Spleen (tissue), 11 donors: ENCODE measurements around the gene UPK1A. TPM values are rescaled to one million over a fixed set of nuclear protein-coding genes. Genes with fewer than 3 reads are reported as not detected.

Experiments
- DNase-seq: peaks from one replicate; pipeline ENCODE4 v3.0.0-alpha.2; 2020
- H3K27ac ChIP-seq, 8 donors: fragments of 200-600 bp; sonication (generic) in 7 of 8; 1 replicate in 4 of 8; 2 replicates in 4 of 8; pipeline versions ENCODE4 v1.5.0 to v1.8.0; 2016 to 2021; ENCODE audit warnings: inconsistent platforms in 4 of 8, mild to moderate bottlenecking in 4 of 8, moderate library complexity in 1 of 8
- H3K27me3 ChIP-seq, 7 donors: fragments of 200-600 bp; sonication (generic) in 6 of 7; replicated peaks in 1 of 7; 1 replicate in 4 of 7; 2 replicates in 3 of 7; pipeline versions ENCODE4 v1.5.0 to v1.8.0; 2016 to 2021; ENCODE audit warnings: inconsistent platforms in 3 of 7, mild to moderate bottlenecking in 1 of 7
- H3K36me3 ChIP-seq, 6 donors: fragments of 200-600 bp; sonication (generic) in 5 of 6; 1 replicate in 4 of 6; 2 replicates in 2 of 6; pipeline versions ENCODE4 v1.5.0 to v1.8.0; 2016 to 2021; ENCODE audit warnings: inconsistent platforms in 2 of 6
- H3K4me1 ChIP-seq, 6 donors: fragments of 200-600 bp; sonication (generic) in 5 of 6; 1 replicate in 3 of 6; 2 replicates in 3 of 6; pipeline versions ENCODE4 v1.5.0 to v1.8.0; 2016 to 2021; ENCODE audit warnings: inconsistent platforms in 3 of 6
- H3K4me3 ChIP-seq, 8 donors: fragments of 200-600 bp; sonication (generic) in 7 of 8; 1 replicate in 4 of 8; 2 replicates in 4 of 8; pipeline versions ENCODE4 v1.5.0 to v1.8.0; 2016 to 2021; ENCODE audit warnings: inconsistent platforms in 4 of 8, mild to moderate bottlenecking in 4 of 8, moderate library complexity in 2 of 8
- H3K9me3 ChIP-seq, 8 donors: fragments of 200-600 bp; sonication (generic) in 7 of 8; 1 replicate in 4 of 8; 2 replicates in 4 of 8; pipeline versions ENCODE4 v1.5.0 to v1.8.0; 2016 to 2021; ENCODE audit warnings: inconsistent platforms in 4 of 8
- CTCF ChIP-seq, 11 experiments: fragments of 200-600 bp in 7 of 11; fragments of 450-650 bp in 4 of 11; sonication (generic) in 4 of 11; IDR thresholded peaks in 8 of 11; conservative IDR thresholded peaks in 3 of 11; 1 replicate in 7 of 11; 2 replicates in 4 of 11; pipeline versions ENCODE4 v1.4.0 to v1.8.0; 2016 to 2021; ENCODE audit warnings: antibody characterized with exemption in 11 of 11, inconsistent platforms in 4 of 11, mild to moderate bottlenecking in 1 of 11
- POLR2A ChIP-seq, 3 donors: fragments of 450-650 bp; IDR thresholded peaks; one replicate each; pipeline ENCODE4 v1.5.1; 2017; ENCODE audit warnings: antibody characterized with exemption in 3 of 3, mild to moderate bottlenecking in 1 of 3
- POLR2AphosphoS5 ChIP-seq, 3 donors: sonication (generic); formaldehyde crosslinking; IDR thresholded peaks; one replicate each; pipeline ENCODE4 v1.5.1; 2017; ENCODE audit warnings: antibody characterized with exemption in 3 of 3
- WGBS, 5 donors: extraction: QIAGEN DNeasy Blood & Tissue Kit in 3 of 5; methylation state at CpG; one replicate each; pipeline versions ENCODE4 v1.1.5 to v1.1.7; 2013 to 2018; 5-methylcytosine and 5-hydroxymethylcytosine counted together
- intact Hi-C: fragments of 100-400 bp; cut with DNase I; formaldehyde crosslinking; loops from one replicate; pipeline ENCODE4 v1.15.0; 2023; ENCODE audit warnings: low total_unique reads
- polyA plus RNA-seq, 3 donors: library from polyadenylated mRNA; stranded (reverse); fragments of 200-250 nt; gene quantifications; one replicate each; pipeline ENCODE4 v1.2.1, GENCODE V29; 2013
- total RNA-seq, 7 donors: library from RNA; depleted of rRNA in 3 of 7; stranded (reverse); fragments of >200 nt in 3 of 7; fragmentation: NEBNext Ultra II Directional in 4 of 7; extraction: Animal tissue kit (Norgen Biotek cat#: 25700) in 4 of 7; gene quantifications; one replicate each; pipeline versions ENCODE4 v1.1.0 to v1.2.1, GENCODE V29; 2016 to 2021
- donor health status: healthy with polysubstance abuse.
- donor health status: DM: no; HTN: no; CAD: no; lungs with moderate emphysema.
- donor health status: DM: no; HTN: no; CAD: no.
- donor health status: Bipolar disorder and iron deficiency.
- donor health status: healthy.
- donor health status: DM: no; HTN: no; CAD: no.
- donor health status: DM: yes; HTN: yes; CAD: no.

The UPK1A gene
- total and polyA plus RNA-seq, 10 donors = 0.11 TPM; not detected in 9

- Histone ChIP-seq H3K4me3 (peak overlapping the region; percentile 64 to 84 (median 68)), H3K4me1 (peaks cover 4 to 64% (median 44%) of the 10 kb centered on the region in 6 donors), H3K27ac (peak overlapping the region; percentile 61 to 95 (median 92)), H3K9me3 (no peaks in the 10 kb centered on the region), H3K27me3 (peaks cover 0 to 10% (median 0%) of the 10 kb centered on the region in 7 donors), H3K36me3 (peaks cover 0 to under 1% (median 0%) of the 10 kb centered on the region in 6 donors)
- TF ChIP-seq POLR2A (IDR thresholded peaks at IDR 0.05) (peak; percentile 12 to 67 (median 51)), POLR2AphosphoS5 (IDR thresholded peaks at IDR 0.05) (peak; percentile 89 to 92 (median 90)), CTCF (IDR thresholded peaks at IDR 0.05 in 8 of 11, conservative IDR thresholded peaks at IDR 0.05 in 3 of 11) (no peak)
- 0 to 1% (median 0%) methylated on average over 19 to 69 of the region's 69 CpGs for WGBS, 5 donors
- peak; percentile 96 for DNase-seq
- intact Hi-C loops = no loop called here
These were observed 22.8 kb upstream of the UPK1A start for GRCh38 chr19:35643255-35644205.

GRCh38 chr19:35644206-35644986 is 21.9 kb upstream of the UPK1A start:
- Histone ChIP-seq H3K27ac (peak overlapping the region; percentile 61 to 95 (median 92)), H3K27me3 (peaks cover 0 to 10% (median 0%) of the 10 kb centered on the region in 7 donors), H3K36me3 (no peaks in the 10 kb centered on the region), H3K9me3 (no peaks in the 10 kb centered on the region), H3K4me1 (peaks cover 9 to 72% (median 53%) of the 10 kb centered on the region in 6 donors), H3K4me3 (peak overlapping the region; percentile 64 to 84 (median 68))
- TF ChIP-seq CTCF (IDR thresholded peaks at IDR 0.05 in 8 of 11, conservative IDR thresholded peaks at IDR 0.05 in 3 of 11) (peak in 1 of 11 experiments; percentile 16), POLR2AphosphoS5 (IDR thresholded peaks at IDR 0.05) (peak; percentile 83 to 89 (median 86)), POLR2A (IDR thresholded peaks at IDR 0.05) (no peak)
- intact Hi-C loops = no loop called here
- DNase-seq = peak; percentile 99
- WGBS, 5 donors = 1 to 2% (median 1%) methylated on average over 47 to 60 of the region's 60 CpGs

- 16 to 19% (median 19%) methylated on average over 19 to 20 of the region's 20 CpGs for WGBS, 5 donors
- no peaks in the 10 kb centered on the region for H3K9me3 ChIP-seq
- intact Hi-C loops = no loop called here
- TF ChIP-seq POLR2A (IDR thresholded peaks at IDR 0.05) = no peak
- TF ChIP-seq CTCF (IDR thresholded peaks at IDR 0.05 in 8 of 11, conservative IDR thresholded peaks at IDR 0.05 in 3 of 11) = no peak
- TF ChIP-seq POLR2AphosphoS5 (IDR thresholded peaks at IDR 0.05) = no peak
- peaks cover 15 to 80% (median 60%) of the 10 kb centered on the region in 6 donors for H3K4me1 ChIP-seq
- peak overlapping the region; percentile 64 to 84 (median 68) for H3K4me3 ChIP-seq
- H3K27ac ChIP-seq = peak overlapping the region; percentile 61 to 95 (median 92)
- H3K36me3 ChIP-seq = peaks cover 0 to 4% (median 0%) of the 10 kb centered on the region in 6 donors
- peaks cover 0 to 10% (median 0%) of the 10 kb centered on the region in 7 donors for H3K27me3 ChIP-seq
- peak; percentile 92 for DNase-seq
These were observed 21.2 kb upstream of the UPK1A start for GRCh38 chr19:35644987-35645679.
